K562 (cell line): ENCODE data around the gene VWC2L.

Experiments
- KAT7 ChIP-seq: sonication (generic); formaldehyde crosslinking; IDR thresholded peaks from 2 replicates; pipeline ENCODE4 v1.8.0; 2022; ENCODE audit warnings: missing genetic modification reagents, mild to moderate bottlenecking, borderline replicate concordance
- NEUROD1 ChIP-seq: fragments of 150-350 bp; IDR thresholded peaks from 2 replicates; pipeline ENCODE4 v1.6.1; 2014; ENCODE audit warnings: borderline replicate concordance, low read length, low read depth; ENCODE audit not compliant: partially characterized antibody
- NFYB ChIP-seq: IDR thresholded peaks from 2 replicates; pipeline ENCODE4 v1.6.1; 2011; ENCODE audit warnings: mild to moderate bottlenecking, moderate library complexity; ENCODE audit not compliant: insufficient read length; ENCODE audit errors: extremely low read depth

GRCh38 chr2:214591366-214591765 is 180.5 kb downstream of the VWC2L start:
- no peak for TF ChIP-seq NFYB
- TF ChIP-seq NEUROD1, result no peak
- TF ChIP-seq KAT7 (CRISPR knock-in tag), result no peak
